ENCODE data around the gene MRPL51. TPM values are rescaled to one million over a fixed set of nuclear protein-coding genes. Genes with fewer than 3 reads are reported as not detected.
"Not testable (repeated sequence)": the region's sequence is repeated elsewhere in the genome, so short reads cannot be mapped to it uniquely, and the experiment has no call there.

Gene MRPL51
- total and polyA plus RNA-seq, 2 experiments from 2014 or later = 93.9 to 463 TPM

GRCh38 chr12:6537580-6538419 lies 44.7 kb upstream of the MRPL51 start:
- H3K27ac Mint-ChIP-seq = peak overlapping the region; percentile 100
- Histone ChIP-seq H3K4me3 (0 out of 2 replicates have a peak overlapping the region, but pooled peaks have one; percentile 96), H3K27ac (ENCODE audit: low read depth) (peak overlapping the region; percentile 98), H3F3A (replicated peaks; ENCODE audit: low read depth) (peaks cover 70% of the 10 kb centered on the region), H3K79me2 (replicated peaks; ENCODE audit: insufficient read depth) (peaks cover 32% of the 10 kb centered on the region), H3K4me2 (peak overlapping the region; percentile 96; the same call in 1 of the 2 replicates), H3K4me1 (ENCODE audit: insufficient read depth) (peaks cover 26% of the 10 kb centered on the region), H4K20me1 (replicated peaks; ENCODE audit: insufficient read depth) (peaks cover 26% of the 10 kb centered on the region), H3K36me3 (ENCODE audit: insufficient read depth) (peaks cover 26% of the 10 kb centered on the region)
- H3K4me1 Mint-ChIP-seq = peaks cover 50% of the 10 kb centered on the region
- not testable (repeated sequence) for H3K27me3 ChIP-seq (ENCODE audit: insufficient read depth); H2AFZ ChIP-seq; ATAC-seq; H3K9me2 ChIP-seq (ENCODE audit: insufficient read depth)
- TF ChIP-seq CTCF (conservative IDR thresholded peaks at IDR 0.05; ENCODE audit: low read depth in 2 of 2) (peak; percentile 75 to 96), POLR2AphosphoS5 (IDR thresholded peaks at IDR 0.05; ENCODE audit: low read depth) (peak; percentile 11; the same call in 1 of the 2 replicates)
- peaks cover 65% of the 10 kb centered on the region for H3K36me3 Mint-ChIP-seq (ENCODE audit: low read depth)
- peaks cover 73% of the 10 kb centered on the region for H3K27me3 Mint-ChIP-seq (ENCODE audit: insufficient read depth, low read depth, poor library complexity)
- peak overlapping the region; percentile 93 for H3K4me3 Mint-ChIP-seq
- DNase-seq (ENCODE audit: low spot score) = peak; percentile 93
- H3K9me3 Mint-ChIP-seq = peaks cover 20% of the 10 kb centered on the region; the same call in 2 of the 3 replicates

DNA sequence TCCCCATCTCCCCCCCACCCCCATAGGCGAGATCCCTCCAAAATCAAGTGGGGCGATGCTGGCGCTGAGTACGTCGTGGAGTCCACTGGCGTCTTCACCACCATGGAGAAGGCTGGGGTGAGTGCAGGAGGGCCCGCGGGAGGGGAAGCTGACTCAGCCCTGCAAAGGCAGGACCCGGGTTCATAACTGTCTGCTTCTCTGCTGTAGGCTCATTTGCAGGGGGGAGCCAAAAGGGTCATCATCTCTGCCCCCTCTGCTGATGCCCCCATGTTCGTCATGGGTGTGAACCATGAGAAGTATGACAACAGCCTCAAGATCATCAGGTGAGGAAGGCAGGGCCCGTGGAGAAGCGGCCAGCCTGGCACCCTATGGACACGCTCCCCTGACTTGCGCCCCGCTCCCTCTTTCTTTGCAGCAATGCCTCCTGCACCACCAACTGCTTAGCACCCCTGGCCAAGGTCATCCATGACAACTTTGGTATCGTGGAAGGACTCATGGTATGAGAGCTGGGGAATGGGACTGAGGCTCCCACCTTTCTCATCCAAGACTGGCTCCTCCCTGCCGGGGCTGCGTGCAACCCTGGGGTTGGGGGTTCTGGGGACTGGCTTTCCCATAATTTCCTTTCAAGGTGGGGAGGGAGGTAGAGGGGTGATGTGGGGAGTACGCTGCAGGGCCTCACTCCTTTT lies 44.0 kb upstream of the MRPL51 start:
- H3K4me2 ChIP-seq = peak overlapping the region; percentile 96
- H3F3A ChIP-seq (replicated peaks; ENCODE audit: low read depth) = peaks cover 77% of the 10 kb centered on the region
- H3K4me3 Mint-ChIP-seq = peak overlapping the region; percentile 93
- peaks cover 74% of the 10 kb centered on the region for H3K27me3 Mint-ChIP-seq (ENCODE audit: insufficient read depth, low read depth, poor library complexity)
- peak overlapping the region; percentile 98; the same call in 1 of the 2 replicates for H3K27ac ChIP-seq (ENCODE audit: low read depth)
- peaks cover 54% of the 10 kb centered on the region for H3K4me1 Mint-ChIP-seq
- no peaks in the 10 kb centered on the region for H3K27me3 ChIP-seq (ENCODE audit: insufficient read depth)
- peaks cover 34% of the 10 kb centered on the region for H3K4me1 ChIP-seq (ENCODE audit: insufficient read depth)
- peaks cover 26% of the 10 kb centered on the region for H3K36me3 ChIP-seq (ENCODE audit: insufficient read depth)
- no peak for DNase-seq (ENCODE audit: low spot score)
- peaks cover 20% of the 10 kb centered on the region; the same call in 2 of the 3 replicates for H3K9me3 Mint-ChIP-seq
- peak overlapping the region; percentile 100 for H3K27ac Mint-ChIP-seq
- TF ChIP-seq STAT1 (IDR thresholded peaks at IDR 0.05; ENCODE audit: unreplicated experiment) (no peak), CREB1 (CRISPR knock-in tag; IDR thresholded peaks at IDR 0.05; ENCODE audit: low read depth) (no peak), CTCF (conservative IDR thresholded peaks at IDR 0.05; ENCODE audit: low read depth in 2 of 2) (no peak)
- peak overlapping the region; percentile 96; the same call in 1 of the 2 replicates for H3K4me3 ChIP-seq
- peaks cover 32% of the 10 kb centered on the region for H3K79me2 ChIP-seq (replicated peaks; ENCODE audit: insufficient read depth)
- H2AFZ ChIP-seq = no peak overlapping the region
- H4K20me1 ChIP-seq (replicated peaks; ENCODE audit: insufficient read depth) = peaks cover 26% of the 10 kb centered on the region
- H3K36me3 Mint-ChIP-seq (ENCODE audit: low read depth) = peaks cover 65% of the 10 kb centered on the region
- ATAC-seq = no peak
- no peaks in the 10 kb centered on the region for H3K9me2 ChIP-seq (ENCODE audit: insufficient read depth)
